ENCODE results near the gene LDAH. TPM values are rescaled to one million over a fixed set of nuclear protein-coding genes. Genes with fewer than 3 reads are reported as not detected.
A peak's percentile ranks its signal among the peaks of the same experiment; 100 is the strongest.

LDAH gene
- total RNA-seq, 2 donors from 2014 or later = 19.5 to 21.5 TPM

DNA sequence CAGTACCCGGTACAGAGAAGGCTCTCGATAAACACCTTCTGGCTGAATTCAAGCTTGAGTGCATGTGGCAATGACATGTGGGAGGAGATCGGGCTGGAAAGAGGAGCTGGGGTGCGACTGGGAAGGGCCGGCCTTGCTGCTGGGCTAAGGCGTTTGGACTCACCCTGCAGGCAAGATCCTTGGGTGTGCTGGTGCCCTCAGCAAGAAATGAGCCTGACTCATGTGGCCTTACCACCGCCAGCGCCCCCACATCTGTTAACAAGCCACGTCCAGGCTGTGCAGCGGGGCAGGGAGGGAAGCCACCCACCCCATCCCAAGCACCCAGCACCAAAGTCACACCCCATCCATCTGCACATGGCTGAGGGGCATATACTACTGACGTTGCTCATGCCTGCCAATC, 173.3 kb downstream of the LDAH start:
- no peak for DNase-seq
- no peak for ATAC-seq
- intact Hi-C loops (cut with DNase I, micrococcal nuclease) = loop anchor here in 1 of 2 donors (10.0 kb wide), 1 partner anchor 205 kb away; the partner anchor contains the start of gene RHOB

DNA sequence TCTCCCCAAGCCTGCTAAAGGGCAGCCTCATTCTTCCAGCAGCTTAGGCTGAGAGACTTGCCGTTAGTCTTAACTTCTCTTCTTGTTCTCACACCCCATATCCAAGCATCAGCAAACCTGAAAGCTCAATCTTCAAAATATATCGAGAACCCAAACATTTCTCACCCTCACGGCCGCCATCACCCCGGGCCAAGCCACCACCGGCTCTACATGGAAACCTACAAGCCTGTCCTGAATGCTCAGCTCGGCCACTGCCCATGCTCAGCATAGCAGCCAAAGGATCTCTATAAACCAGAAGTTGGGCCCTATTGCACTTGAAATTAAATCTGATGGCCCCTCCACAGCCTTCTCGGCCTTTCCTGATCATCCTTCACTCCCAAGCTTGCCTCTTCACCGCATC, 174.1 kb downstream of the LDAH start:
- intact Hi-C loops (cut with DNase I, micrococcal nuclease) = loop anchor here in 1 of 2 donors (10.0 kb wide), 1 partner anchor 204 kb away; the partner anchor contains the start of gene RHOB
- ATAC-seq (no peak), DNase-seq (no peak)

DNA sequence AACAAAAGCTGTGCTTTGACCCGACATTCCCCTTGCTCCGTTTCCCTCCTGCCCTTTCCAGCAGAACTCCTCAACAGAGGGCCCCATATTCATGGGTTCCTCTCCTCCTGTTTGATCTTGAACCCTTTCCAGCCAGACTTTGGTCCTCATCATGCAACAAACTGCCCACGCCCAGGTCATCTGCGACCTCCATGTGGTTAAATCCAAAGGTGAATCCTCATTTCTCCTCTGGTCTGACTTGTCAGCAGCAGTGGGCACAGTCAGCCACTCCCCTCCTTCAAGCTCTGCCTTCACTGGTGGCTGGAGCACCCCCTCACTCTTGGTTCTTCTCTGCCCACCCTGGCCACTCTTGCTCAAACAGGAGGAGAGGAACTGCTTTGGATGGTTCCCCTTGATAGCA, 174.7 kb downstream of the LDAH start:
- intact Hi-C loops (cut with DNase I, micrococcal nuclease) = loop anchor here in 1 of 2 donors (10.0 kb wide), 1 partner anchor 203 kb away; the partner anchor contains the start of gene RHOB

DNA sequence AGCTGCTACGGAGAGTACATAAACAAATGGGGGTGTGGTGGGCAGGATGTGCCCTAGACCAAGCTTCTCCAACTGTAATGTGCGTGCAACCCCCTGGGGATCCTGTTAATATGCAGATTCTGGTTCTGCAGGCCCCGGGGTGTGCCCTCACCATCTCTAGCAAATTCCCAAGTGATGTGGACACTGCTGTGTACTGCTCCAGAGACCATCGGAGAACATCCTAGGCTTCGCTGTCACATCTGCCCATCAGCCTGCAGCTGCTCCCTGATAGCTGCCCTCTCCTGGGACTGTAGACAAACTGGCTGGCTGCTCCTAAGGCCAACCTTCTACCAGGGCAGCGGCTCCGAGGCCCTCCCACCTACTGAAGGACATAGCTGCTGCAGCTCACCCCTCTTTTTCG, 175.2 kb downstream of the LDAH start:
- ATAC-seq = no peak
- no peak for DNase-seq
- intact Hi-C loops (cut with DNase I, micrococcal nuclease) = loop anchor here in 1 of 2 donors (10.0 kb wide), 1 partner anchor 203 kb away; the partner anchor contains the start of gene RHOB

More for the DNA sequence above, 174.7 kb downstream of the LDAH start:
- ATAC-seq (no peak), DNase-seq (no peak)

DNA sequence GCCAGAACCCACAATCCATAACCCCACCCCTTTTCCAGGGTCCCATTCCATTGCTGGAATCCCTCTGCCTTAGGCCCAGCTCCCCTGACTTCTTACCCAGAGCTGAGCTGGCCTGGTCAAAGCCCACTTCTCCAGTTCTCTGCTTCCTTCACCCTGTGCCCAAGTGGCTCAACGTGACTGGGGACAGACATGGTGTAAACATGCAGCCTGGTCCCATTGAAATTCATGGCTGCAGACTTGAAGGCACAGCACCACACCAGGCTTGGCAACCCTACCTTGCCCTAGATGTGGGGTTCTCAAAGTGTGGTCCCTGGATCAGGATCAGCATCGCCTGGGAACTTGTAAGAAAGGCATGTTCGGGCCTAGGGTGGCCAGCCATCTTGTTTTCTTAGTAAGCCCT, 175.7 kb downstream of the LDAH start:
- ATAC-seq (no peak), DNase-seq (no peak)
- intact Hi-C loops (cut with DNase I, micrococcal nuclease) = loop anchor here in 1 of 2 donors (10.0 kb wide), 1 partner anchor 202 kb away; the partner anchor contains the start of gene RHOB

DNA sequence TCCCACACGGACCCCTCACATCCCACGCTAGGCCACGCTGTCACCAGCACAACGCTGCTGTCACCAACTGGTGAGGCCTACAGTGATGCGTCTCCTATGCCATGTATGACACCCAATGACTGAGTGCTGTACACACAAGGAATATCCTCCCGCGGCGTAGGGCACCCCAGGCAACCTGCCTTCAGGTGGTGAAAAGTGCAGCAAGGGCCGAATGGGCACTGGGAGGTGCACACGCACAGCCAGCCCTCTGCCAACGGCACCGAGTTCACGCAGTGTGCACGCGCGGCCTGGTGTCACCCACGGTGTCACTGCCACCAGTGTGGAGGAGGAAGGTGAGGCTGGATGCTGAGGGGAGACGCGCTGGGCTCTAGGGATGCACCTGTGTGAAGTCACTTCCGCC, 176.5 kb downstream of the LDAH start:
- ATAC-seq (no peak), DNase-seq (no peak)
- intact Hi-C loops (cut with DNase I, micrococcal nuclease) = loop anchor here in 1 of 2 donors (10.0 kb wide), 1 partner anchor 202 kb away; the partner anchor contains the start of gene RHOB

DNA sequence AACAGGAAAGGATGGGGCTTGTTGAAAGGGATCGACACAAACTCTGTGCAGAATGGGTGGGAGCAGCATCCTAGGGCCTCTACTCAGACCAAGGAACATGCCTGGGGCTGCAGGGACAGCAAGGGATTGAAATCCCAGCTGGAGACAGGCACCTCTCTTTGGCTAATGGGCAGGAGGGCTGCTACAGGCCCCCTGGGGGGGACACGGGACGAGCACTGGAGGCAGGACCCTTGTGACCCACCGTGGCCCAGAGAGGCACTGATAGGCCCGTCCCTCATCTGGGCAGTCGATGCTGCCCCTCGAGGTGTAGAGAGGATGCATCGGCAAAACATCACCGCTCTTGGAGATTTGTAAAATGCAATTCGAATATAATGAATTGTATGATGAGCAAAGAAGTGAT, 177.1 kb downstream of the LDAH start:
- DNase-seq (no peak), ATAC-seq (no peak)
- intact Hi-C loops (cut with DNase I, micrococcal nuclease) = loop anchor here in 1 of 2 donors (10.0 kb wide), 1 partner anchor 201 kb away; the partner anchor contains the start of gene RHOB

DNA sequence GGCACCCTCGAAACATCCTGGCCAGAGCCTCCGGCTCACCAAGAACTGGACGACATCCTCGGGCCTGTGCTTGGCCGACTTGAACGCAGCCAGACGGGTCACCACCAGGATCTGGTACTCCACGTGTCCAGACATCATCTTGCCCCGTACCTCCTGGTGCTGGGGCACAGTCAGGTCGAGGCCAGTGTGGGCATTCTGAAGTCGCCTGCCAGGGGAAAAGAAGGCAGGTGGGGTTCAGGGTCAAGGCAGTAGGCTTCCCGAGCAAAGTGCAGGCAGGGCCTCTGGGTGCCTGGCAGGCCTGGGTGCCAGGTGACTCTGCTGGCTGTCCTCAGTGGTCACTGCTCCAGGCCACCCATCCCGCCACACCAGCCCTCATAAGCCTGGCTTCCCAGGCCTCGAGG, 177.6 kb downstream of the LDAH start:
- ATAC-seq (no peak), DNase-seq (no peak)
- intact Hi-C loops (cut with DNase I, micrococcal nuclease) = loop anchor here in 1 of 2 donors (10.0 kb wide), 1 partner anchor 200 kb away; the partner anchor contains the start of gene RHOB

DNA sequence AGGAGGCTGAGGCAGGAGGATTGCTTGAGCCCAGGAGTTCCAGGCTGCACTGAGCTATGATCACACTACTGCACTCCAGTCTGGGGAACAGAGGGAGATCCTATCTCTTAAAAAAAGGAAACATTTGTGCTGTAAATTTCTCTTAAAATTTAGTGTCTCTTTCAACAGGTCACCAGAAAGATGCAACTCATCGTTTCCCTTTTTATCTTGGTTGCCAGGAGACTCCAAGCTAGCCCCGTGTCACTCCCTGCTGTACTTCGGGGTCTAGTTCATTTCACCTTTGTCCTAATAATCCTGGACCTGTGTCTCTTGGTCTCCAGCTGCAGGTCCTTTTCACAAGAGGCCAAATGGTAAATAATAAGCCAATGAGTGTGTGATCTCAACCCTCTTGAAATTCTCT, 179.1 kb downstream of the LDAH start:
- no peak for ATAC-seq

DNA sequence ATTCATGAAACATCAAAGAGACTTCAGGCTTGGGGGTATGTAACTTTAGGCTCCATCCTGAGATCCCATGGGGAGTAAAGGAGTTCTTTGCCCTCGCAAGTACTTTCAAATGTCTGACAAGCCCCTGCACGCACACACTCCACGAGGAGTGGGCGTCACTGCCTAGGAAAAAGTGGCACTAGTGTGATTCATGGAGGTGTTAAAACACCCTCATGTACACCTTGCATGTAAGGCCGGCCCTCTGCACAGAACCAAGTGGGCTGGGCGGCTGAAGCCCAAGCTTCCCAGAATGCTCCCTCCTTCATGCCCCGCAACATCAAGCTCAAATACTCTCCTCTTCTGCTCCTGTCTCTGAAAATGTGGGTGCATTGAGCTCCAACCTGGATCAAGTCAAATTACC, 179.8 kb downstream of the LDAH start:
- intact Hi-C loops (cut with DNase I, micrococcal nuclease) = loop anchor here in 1 of 2 donors (10.0 kb wide), 1 partner anchor 198 kb away; the partner anchor contains the start of gene RHOB
- ATAC-seq (no peak), DNase-seq (no peak)

More for the DNA sequence above, 179.1 kb downstream of the LDAH start:
- DNase-seq = no peak
- intact Hi-C loops (cut with DNase I, micrococcal nuclease) = loop anchor here in 1 of 2 donors (10.0 kb wide), 1 partner anchor 199 kb away; the partner anchor contains the start of gene RHOB

DNA sequence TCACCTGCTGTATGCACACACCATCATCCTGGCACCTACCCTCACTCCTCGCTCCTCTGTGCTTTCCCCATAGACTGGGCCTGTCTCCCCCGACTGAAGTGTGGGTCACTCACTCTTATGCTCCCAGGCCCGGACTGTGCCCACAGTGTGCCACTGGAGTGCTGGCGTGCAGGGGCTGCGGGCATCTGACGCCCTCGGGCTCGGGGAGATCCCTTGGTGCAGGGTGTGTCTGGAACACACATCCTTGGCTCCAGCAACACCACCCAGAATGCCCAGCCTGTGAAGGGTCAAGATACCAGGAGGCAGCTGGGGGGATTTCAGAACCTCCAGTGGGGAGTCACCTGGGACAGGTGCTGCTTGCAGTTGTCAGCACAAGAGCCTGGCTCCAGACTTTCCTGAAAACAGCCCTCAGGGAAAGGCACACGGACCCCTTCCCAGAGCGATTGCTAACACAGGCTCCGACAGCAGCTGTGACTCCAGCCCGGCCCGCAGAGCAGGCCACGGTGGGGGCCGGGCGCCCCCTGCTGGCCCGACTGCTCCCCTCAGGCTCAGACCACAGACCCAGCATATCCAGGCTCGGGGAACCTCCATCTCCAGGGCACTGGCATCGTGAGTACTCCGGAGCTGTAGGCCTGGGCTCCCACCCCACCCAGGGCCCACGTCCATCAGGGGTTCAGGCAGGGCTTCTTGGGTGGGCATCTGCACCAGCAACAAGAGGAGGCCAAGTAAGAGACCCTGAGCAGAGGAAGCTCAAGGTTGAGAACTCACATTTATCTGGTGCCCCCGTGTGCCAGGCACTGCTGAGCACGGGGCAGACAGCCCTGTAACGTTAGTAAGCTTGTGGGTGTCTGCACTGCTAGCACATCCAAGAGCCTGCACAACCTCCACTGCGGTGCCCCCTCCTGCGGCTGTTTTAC, 180.6 kb downstream of the LDAH start:
- peak; percentile 93 for ATAC-seq
- DNase-seq = peak; percentile 54 to 80
- intact Hi-C loops (cut with DNase I, micrococcal nuclease) = loop anchor here in 1 of 2 donors (10.0 kb wide), 1 partner anchor 198 kb away; the partner anchor contains the start of gene RHOB

DNA sequence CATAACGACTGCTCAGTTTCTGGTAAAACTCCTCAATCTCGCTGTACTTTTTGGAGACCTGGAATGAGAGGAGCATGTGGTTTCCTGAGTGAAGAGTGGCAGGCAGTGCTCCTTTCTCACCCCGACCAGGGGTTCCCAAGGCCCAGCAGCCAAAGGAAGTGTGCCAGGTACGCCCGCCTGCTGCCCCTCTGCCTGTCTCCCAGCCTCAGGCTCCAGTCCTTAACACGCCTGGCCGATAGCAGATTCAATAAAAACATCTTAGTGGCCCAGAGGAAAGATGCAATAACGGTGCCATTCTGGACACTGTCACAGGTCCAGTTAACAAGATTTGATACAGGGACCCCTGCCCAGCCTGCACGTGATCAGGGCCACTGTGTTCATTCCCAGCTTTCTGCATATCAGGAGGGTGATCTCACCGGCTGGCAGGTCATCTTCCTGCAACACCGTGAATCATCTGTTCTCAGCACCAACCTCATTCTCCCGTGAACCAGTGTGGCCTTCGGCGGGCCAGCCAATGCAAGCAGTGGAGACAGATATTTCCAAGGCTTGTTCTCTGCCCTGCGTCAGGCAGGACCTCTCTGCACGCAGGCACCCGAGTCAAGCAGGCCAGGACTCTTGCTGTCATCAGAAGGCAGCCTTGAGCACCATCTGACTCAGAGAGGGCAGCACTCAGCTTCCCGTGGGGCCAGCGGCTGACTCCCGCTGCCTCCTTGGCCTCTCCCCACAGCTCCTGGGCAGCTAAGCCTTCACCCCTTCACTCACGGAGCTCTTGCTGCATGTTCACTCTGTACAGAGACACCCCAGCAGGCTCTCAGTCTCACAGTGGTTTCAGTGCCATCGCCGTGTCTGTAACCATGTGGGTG, 181.5 kb downstream of the LDAH start:
- intact Hi-C loops (cut with DNase I, micrococcal nuclease) = loop anchor here in 1 of 2 donors (10.0 kb wide), 1 partner anchor 197 kb away; the partner anchor contains the start of gene RHOB
- peak; percentile 4 for ATAC-seq
- peak in 1 of 2 donors; percentile 57 for DNase-seq

DNA sequence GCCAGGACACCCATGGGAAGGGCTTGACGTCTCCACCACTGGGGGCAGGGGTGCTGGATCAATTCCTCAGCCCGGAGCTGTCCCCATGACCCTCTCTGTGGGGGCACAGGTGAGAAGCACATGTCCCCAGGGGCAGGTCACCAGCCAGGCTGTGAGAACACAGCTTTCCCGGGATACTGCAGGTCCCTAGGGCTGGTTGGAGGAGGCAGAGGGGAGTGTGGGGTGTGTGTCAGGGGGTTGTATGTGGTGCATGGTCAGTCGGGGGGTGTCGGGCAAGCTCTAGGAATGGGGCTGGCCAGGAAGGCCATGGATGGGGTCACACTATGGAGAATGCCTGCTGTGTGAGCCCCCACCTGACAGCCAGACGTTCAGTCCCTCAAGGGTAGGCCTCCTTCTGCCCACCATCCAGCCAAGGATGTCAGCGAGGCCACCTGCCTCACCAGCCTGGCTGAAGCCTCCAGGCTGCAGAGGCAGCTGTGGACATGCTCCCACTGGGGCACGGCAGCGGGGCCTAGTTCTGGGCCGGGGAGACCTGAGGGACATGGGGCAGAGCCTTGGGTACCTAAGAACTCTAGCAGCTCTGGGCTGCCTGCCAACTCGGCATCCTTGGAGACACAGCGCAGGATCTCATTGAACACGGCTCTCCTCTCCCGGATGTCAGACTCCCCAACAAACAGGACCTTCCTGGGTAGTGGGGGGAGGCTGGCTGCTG, 182.3 kb downstream of the LDAH start:
- ATAC-seq = no peak

DNA sequence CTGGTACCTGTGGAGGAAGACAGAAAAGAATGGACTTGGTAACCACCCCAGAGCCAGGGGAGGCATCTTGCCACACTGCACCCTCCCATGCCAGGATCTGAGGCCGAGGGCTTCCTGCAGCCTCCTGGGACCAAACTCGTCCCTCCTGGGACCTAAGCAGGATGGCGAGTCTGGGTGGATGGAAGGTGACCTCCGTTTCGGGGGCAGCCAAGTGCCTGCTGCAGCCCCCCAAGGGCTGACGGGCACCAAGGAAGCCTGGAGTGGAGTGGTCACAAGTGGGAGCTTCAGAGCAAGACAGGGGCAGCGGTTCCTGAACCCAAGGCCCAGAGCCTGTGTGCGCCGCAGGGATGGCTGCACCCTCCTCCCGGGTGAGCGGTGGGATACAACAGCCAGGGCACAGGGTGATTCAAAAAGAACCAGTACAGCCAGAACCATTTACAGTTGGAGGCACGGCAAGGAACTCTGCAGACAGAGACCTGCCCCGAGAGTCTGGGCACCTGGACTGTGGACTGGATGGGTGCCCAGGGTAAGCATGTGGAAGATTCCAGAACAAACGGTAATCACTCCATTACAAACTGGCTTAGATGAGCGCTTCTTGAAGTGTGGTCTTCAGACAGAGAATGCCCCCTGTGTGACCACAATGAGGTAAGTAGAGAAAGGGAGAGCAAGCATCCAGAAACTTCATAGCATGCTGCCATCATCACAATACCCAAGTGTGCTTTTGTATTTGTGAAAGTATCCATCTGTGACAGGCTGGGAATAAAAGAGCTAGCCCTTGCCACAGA, 184.1 kb downstream of the LDAH start:
- DNase-seq (no peak), ATAC-seq (no peak)
- intact Hi-C loops (cut with DNase I, micrococcal nuclease) = loop anchor here in 1 of 2 donors (5.0 kb wide), 2 partner anchors 197 to 242 kb away; no protein-coding TSS in a partner anchor

More for the DNA sequence above, 182.3 kb downstream of the LDAH start:
- intact Hi-C loops (cut with DNase I, micrococcal nuclease) = loop anchor here in 1 of 2 donors (10.0 kb wide), 1 partner anchor 196 kb away; the partner anchor contains the start of gene RHOB
- peak; percentile 42 to 62 for DNase-seq

DNA sequence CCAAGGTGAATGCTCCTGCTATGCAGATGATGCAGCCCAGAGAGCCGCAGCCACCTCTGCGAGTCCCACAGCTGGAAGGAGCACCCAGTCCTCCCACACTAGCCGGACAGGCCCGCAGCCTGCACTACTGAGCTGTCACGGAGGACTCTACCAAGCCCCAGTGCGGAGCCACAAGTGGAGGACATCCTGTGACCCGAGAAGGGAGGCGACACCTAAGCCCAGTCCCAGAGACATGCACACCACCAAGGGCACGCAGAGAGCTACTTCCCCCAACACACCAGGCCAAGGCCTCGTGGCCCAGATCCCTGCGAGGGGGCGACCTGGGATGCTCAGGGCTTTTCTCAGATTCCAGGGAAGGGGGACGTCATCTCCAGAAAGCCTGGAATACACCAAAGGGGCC, 184.9 kb downstream of the LDAH start:
- DNase-seq (no peak), ATAC-seq (no peak)
- intact Hi-C loops (cut with DNase I, micrococcal nuclease) = loop anchor here in 1 of 2 donors (5.0 kb wide), 2 partner anchors 196 to 241 kb away; no protein-coding TSS in a partner anchor

DNA sequence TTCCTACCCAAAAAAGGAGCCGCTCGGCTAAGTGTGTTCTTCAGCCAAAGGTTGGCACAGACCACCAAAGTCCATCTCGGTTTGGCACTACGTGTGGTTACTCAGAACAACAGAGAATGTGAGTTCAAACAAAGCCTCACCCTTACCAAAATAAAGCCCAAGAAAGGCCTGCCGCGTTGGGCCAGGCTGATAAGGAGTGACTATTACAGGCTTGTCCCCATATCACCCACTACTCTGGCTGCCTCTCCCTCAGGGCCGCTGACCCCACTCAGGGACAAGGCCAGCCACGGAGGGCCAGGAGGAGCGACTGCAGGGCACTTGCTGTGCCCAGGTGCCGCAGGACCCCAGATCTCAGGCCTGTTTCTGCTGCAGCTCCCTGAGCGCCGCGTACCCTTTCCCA, 185.8 kb downstream of the LDAH start:
- ATAC-seq = no peak
- no peak for DNase-seq
- intact Hi-C loops (cut with DNase I, micrococcal nuclease) = loop anchor here in 1 of 2 donors (5.0 kb wide), 2 partner anchors 195 to 240 kb away; no protein-coding TSS in a partner anchor
